Peyer's patch (tissue), 4 donors: Measurements from ENCODE around the gene BOC. TPM values are rescaled to one million over a fixed set of nuclear protein-coding genes. Genes with fewer than 3 reads are reported as not detected.

Experiments
- DNase-seq, 3 donors: peaks; one replicate each; pipeline ENCODE4 v3.0.0-alpha.2; 2017 to 2019
- H3K27ac ChIP-seq, 4 donors: fragments of 200-600 bp; sonication (generic); one replicate each; pipeline ENCODE4 v1.5.1; 2016 to 2019
- H3K27me3 ChIP-seq, 2 donors: fragments of 200-600 bp; sonication (generic); one replicate each; pipeline ENCODE4 v1.5.1; 2019
- H3K36me3 ChIP-seq, 3 donors: fragments of 200-600 bp; sonication (generic); one replicate each; pipeline ENCODE4 v1.5.1; 2016 to 2019
- H3K4me1 ChIP-seq, 4 donors: fragments of 200-600 bp; sonication (generic); one replicate each; pipeline ENCODE4 v1.5.1; 2016 to 2019
- H3K4me3 ChIP-seq, 4 donors: fragments of 200-600 bp; sonication (generic); 1 replicate in 3 of 4; 2 replicates in 1 of 4; pipeline ENCODE4 v1.5.1; 2016 to 2019; ENCODE audit warnings: mild to moderate bottlenecking in 1 of 4
- H3K9me3 ChIP-seq, 4 donors: fragments of 200-600 bp; sonication (generic); one replicate each; pipeline ENCODE4 v1.5.1; 2016 to 2019; ENCODE audit warnings: mild to moderate bottlenecking in 1 of 4
- POLR2A ChIP-seq, 2 donors: fragments of 450-650 bp; IDR thresholded peaks; one replicate each; pipeline ENCODE4 v1.5.1; 2017; ENCODE audit warnings: antibody characterized with exemption in 2 of 2, mild to moderate bottlenecking in 2 of 2, moderate library complexity in 2 of 2
- total RNA-seq, 4 donors: library from RNA; depleted of rRNA; stranded (reverse); fragments of >200 nt; gene quantifications; one replicate each; pipeline ENCODE4 v1.1.0, GENCODE V29; 2016
- TF ChIP-seq, protein P1 (sequence below), 6 experiments: fragments of 450-650 bp in 4 of 6; fragments of 200-600 bp in 2 of 6; sonication (generic) in 1 of 6; IDR thresholded peaks; one replicate each; pipeline ENCODE4 v1.5.1; 2017 to 2019; ENCODE audit warnings: antibody characterized with exemption in 6 of 6, mild to moderate bottlenecking in 3 of 6, moderate library complexity in 1 of 6

Gene BOC
- total RNA-seq, 4 donors from 2014 or later = 4.2 to 31.4 (median 13.2) TPM

DNA sequence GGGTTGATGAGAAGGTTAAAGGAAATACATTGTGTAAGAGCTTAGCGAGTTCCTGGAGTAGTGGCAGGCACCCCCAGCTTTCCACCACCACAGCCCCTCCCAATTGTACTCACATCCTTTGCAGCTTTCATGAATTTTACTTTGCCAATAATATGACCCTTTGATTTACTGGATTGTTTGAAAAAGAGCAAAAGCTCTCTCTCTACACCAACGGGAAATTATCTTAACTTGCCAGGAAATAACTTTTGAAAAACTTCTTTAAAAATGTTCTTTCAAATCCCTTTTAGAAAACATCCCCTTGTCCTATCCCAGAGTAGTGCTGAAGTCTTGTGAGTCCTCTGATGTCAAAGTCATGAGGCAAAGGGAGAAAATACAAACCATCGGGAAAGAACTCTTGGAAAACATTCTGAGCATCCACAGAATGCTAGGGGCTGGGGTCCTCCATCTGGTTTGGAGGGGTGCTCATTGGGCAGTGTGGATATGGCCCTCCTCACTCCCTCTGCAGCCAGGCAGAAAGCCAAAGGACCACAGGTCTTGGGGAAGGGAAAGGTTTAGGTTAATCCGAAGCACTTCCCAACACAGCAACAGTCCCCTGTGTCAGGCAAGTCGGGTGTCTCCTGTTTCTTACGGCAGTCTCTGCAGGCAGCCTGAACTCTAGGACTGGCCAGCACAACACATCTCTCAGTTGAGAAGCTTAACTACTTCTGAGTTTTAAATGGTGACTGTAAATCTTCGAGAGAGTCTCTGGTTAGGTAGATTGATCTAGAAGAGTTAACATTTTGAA is 36.5 kb downstream of the BOC start:
- no peaks in the 10 kb centered on the region for H3K4me1 ChIP-seq
- DNase-seq = no peak

DNA sequence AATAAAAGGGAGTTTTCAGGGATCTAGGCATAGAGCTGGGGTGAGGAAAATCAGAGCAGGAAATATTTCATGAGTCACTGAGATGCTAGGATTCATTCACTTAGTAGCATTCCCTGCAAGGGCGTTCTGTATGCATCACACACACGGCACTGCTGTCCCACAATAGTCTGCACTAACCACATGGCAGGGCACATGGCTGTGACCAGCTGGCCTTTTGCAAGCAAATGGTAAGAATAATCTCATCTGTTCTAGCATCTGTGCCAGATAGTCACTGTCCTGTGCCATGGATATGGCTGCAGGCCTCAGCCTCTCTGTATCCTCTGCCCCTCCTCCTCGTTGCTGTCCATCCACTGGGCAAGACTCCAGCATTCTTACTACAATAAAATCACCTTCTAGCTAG is 37.8 kb downstream of the BOC start:
- Histone ChIP-seq H3K4me1 (peaks cover 0 to 4% (median 0%) of the 10 kb centered on the region in 4 donors), H3K27me3 (no peaks in the 10 kb centered on the region), H3K9me3 (no peaks in the 10 kb centered on the region), H3K4me3 (no peak overlapping the region), H3K27ac (peak overlapping the region in 1 of 4 donors; percentile 68), H3K36me3 (peaks cover 0 to 8% (median 0%) of the 10 kb centered on the region in 3 donors)
- no peak for TF ChIP-seq POLR2A (IDR thresholded peaks at IDR 0.05)
- TF ChIP-seq, protein P1, sequence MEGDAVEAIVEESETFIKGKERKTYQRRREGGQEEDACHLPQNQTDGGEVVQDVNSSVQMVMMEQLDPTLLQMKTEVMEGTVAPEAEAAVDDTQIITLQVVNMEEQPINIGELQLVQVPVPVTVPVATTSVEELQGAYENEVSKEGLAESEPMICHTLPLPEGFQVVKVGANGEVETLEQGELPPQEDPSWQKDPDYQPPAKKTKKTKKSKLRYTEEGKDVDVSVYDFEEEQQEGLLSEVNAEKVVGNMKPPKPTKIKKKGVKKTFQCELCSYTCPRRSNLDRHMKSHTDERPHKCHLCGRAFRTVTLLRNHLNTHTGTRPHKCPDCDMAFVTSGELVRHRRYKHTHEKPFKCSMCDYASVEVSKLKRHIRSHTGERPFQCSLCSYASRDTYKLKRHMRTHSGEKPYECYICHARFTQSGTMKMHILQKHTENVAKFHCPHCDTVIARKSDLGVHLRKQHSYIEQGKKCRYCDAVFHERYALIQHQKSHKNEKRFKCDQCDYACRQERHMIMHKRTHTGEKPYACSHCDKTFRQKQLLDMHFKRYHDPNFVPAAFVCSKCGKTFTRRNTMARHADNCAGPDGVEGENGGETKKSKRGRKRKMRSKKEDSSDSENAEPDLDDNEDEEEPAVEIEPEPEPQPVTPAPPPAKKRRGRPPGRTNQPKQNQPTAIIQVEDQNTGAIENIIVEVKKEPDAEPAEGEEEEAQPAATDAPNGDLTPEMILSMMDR (IDR thresholded peaks at IDR 0.05) = no peak
- DNase-seq = no peak

More for the DNA sequence above, 36.5 kb downstream of the BOC start:
- Histone ChIP-seq H3K27ac (peak overlapping the region in 3 of 4 donors; percentile 20 to 68 (median 38)), H3K4me3 (no peak overlapping the region), H3K36me3 (peaks cover 0 to 8% (median 0%) of the 10 kb centered on the region in 3 donors), H3K27me3 (no peaks in the 10 kb centered on the region), H3K9me3 (no peaks in the 10 kb centered on the region)
- no peak for TF ChIP-seq POLR2A (IDR thresholded peaks at IDR 0.05)
- TF ChIP-seq, protein P1 (IDR thresholded peaks at IDR 0.05) = no peak

GRCh38 chr3:113249601-113250000 is 38.2 kb downstream of the BOC start:
- Histone ChIP-seq H3K27ac (peak overlapping the region in 1 of 4 donors; percentile 68), H3K27me3 (no peaks in the 10 kb centered on the region), H3K4me3 (no peak overlapping the region), H3K4me1 (peaks cover 0 to 4% (median 0%) of the 10 kb centered on the region in 4 donors), H3K36me3 (peaks cover 0 to 8% (median 0%) of the 10 kb centered on the region in 3 donors), H3K9me3 (no peaks in the 10 kb centered on the region)
- TF ChIP-seq POLR2A (IDR thresholded peaks at IDR 0.05) = no peak
- TF ChIP-seq, protein P1 (IDR thresholded peaks at IDR 0.05) = no peak
- DNase-seq = no peak

DNA sequence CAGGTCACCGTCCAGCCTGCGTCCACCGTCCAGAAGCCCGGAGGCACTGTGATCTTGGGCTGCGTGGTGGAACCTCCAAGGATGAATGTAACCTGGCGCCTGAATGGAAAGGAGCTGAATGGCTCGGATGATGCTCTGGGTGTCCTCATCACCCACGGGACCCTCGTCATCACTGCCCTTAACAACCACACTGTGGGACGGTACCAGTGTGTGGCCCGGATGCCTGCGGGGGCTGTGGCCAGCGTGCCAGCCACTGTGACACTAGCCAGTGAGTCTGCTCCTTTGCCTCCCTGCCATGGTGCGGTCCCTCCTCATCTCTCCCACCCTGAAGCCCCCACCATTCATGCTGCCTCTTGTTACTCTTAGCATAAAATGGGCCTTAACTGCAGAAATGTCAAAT is 39.2 kb downstream of the BOC start:
- TF ChIP-seq, protein P1 (IDR thresholded peaks at IDR 0.05) = no peak
- no peak for TF ChIP-seq POLR2A (IDR thresholded peaks at IDR 0.05)
- no peaks in the 10 kb centered on the region for H3K9me3 ChIP-seq
- no peak for DNase-seq
- H3K4me3 ChIP-seq = no peak overlapping the region
- H3K36me3 ChIP-seq = peaks cover 0 to 8% (median 0%) of the 10 kb centered on the region in 3 donors
- no peaks in the 10 kb centered on the region for H3K27me3 ChIP-seq
- peaks cover 0 to 4% (median 0%) of the 10 kb centered on the region in 4 donors for H3K4me1 ChIP-seq
- H3K27ac ChIP-seq = no peak overlapping the region

DNA sequence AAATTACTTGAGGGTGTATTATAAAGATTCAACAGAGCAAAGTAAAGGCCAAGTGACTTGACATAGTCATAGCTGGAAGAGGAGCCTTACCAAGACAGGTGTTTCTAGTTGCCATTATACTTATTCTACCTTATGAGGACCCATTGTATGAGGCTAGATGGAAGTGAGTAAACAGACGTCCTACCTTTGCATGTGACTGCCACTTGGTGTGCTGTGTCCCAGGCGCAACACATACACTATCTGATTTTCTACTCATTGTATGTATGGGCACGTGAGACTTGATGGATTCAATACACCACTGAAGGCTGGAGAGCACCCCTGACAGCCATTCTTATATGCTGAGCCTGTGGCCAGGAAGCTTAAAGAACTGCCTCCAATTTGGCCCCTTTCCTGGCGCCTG is 40.5 kb downstream of the BOC start:
- no peak overlapping the region for H3K27ac ChIP-seq
- no peak for DNase-seq
- H3K9me3 ChIP-seq = no peaks in the 10 kb centered on the region
- no peak overlapping the region for H3K4me3 ChIP-seq
- no peaks in the 10 kb centered on the region for H3K27me3 ChIP-seq
- H3K36me3 ChIP-seq = peaks cover 0 to 8% (median 0%) of the 10 kb centered on the region in 3 donors
- TF ChIP-seq POLR2A (IDR thresholded peaks at IDR 0.05) = no peak
- TF ChIP-seq, protein P1 (IDR thresholded peaks at IDR 0.05) = no peak
- peaks cover 0 to 4% (median 0%) of the 10 kb centered on the region in 4 donors for H3K4me1 ChIP-seq
